ENCODE results near the gene FURIN. TPM values are rescaled to one million over a fixed set of nuclear protein-coding genes. Genes with fewer than 3 reads are reported as not detected.

Gene FURIN
- total and polyA plus RNA-seq, 4 experiments from 2014 or later = 1.6 to 40.3 (median 24.4) TPM

DNA sequence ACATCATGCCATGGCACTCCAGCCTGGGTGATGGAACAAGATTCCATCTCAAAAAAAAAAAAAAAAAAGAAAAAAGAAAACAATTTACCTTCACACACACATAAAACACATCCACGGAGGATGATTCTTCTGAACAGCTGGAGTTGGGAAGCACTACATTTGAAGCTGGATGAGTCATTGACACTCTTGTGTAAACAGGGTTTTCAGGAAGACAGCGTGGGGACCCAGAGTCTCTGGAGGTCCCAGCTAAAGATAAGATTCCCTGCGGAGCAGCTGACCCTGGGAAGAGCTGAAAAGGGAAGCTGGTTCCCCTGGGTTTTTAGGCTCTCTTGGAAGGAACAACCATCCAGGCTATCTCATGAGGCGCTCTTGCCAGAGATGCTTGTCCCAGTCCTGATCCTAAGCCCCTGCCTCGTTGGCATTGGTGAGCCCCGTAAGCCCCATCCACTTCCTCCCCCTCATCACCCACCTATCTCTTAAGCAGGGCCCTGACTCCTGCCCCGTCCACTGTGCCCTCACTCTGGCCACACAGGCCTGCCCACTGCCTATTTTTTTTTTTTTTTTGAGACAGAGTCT lies 32.0 kb upstream of the FURIN start:
- Histone ChIP-seq H3K4me3 (ENCODE audit: low read length in 2 of 2) (no peak overlapping the region), H3K36me3 (ENCODE audit: insufficient read depth, low read length) (no peaks in the 10 kb centered on the region), H3K27ac (ENCODE audit: low read depth, low read length) (no peak overlapping the region), H3K9me3 (ENCODE audit: control insufficient read depth in 1 of 2, low read length in 2 of 2) (no peaks in the 10 kb centered on the region), H3K27me3 (ENCODE audit: insufficient read depth, low read length) (no peaks in the 10 kb centered on the region), H3K4me1 (ENCODE audit: insufficient read depth, low read length) (peaks cover 33% of the 10 kb centered on the region)
- no peaks in the 10 kb centered on the region for H3K36me3 Mint-ChIP-seq
- no peaks in the 10 kb centered on the region for H3K9me3 Mint-ChIP-seq
- peak overlapping the region in 5 of 7 donors; percentile 68 to 98 (median 98) for H3K27ac Mint-ChIP-seq
- no peak overlapping the region for H3K4me3 Mint-ChIP-seq
- ChIA-PET POLR2A (ENCODE audit: partially characterized antibody) (no interaction called here), CTCF (ENCODE audit: partially characterized antibody) (no interaction called here)
- H3K27me3 Mint-ChIP-seq = peaks cover 0 to 1% of the 10 kb centered on the region in 2 donors
- intact Hi-C loops (cut with micrococcal nuclease) = no loop called here
- no peak for DNase-seq
- H3K4me1 Mint-ChIP-seq = peaks cover 9 to 30% (median 19%) of the 10 kb centered on the region in 4 donors

DNA sequence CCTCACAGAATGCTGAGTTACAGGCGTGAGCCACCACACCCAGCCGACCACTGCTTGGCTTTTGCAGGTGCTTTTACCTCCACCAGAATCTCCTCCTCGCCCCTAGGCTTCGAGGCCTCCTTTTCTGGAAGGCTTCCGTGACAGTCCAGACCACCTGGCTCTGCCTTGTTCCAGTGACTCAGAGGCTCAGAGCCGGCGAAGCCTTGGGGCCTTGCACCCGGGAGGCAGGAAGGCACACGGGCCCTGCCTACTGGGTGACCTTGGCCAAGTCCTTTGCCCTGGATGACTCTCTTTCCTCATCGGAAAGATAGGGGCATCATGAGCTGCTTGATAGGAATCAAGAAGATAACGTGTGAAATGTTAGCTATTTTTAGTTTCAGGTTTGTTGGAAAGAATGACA lies 31.3 kb upstream of the FURIN start:
- Mint-ChIP-seq H3K36me3 (no peaks in the 10 kb centered on the region), H3K4me3 (peak overlapping the region in 4 of 8 donors; percentile 6 to 68 (median 46)), H3K4me1 (peaks cover 9 to 30% (median 20%) of the 10 kb centered on the region in 4 donors)

GRCh38 chr15:90838139-90838538 lies 30.2 kb upstream of the FURIN start:
- no peaks in the 10 kb centered on the region for H3K36me3 Mint-ChIP-seq
- peak overlapping the region in 1 of 2 donors; percentile 12 for H3K4me3 ChIP-seq (ENCODE audit: low read length in 2 of 2)
- peak; percentile 84 to 93 (median 86) for DNase-seq

More for the DNA sequence above, 31.3 kb upstream of the FURIN start:
- Mint-ChIP-seq H3K9me3 (no peaks in the 10 kb centered on the region), H3K27ac (peak overlapping the region; percentile 72 to 98 (median 97)), H3K27me3 (peaks cover 1% of the 10 kb centered on the region in 2 donors)
- intact Hi-C loops (cut with micrococcal nuclease) = no loop called here
- Histone ChIP-seq H3K27me3 (ENCODE audit: insufficient read depth, low read length) (no peaks in the 10 kb centered on the region), H3K4me3 (ENCODE audit: low read length in 2 of 2) (no peak overlapping the region), H3K4me1 (ENCODE audit: insufficient read depth, low read length) (peaks cover 33% of the 10 kb centered on the region), H3K9me3 (ENCODE audit: control insufficient read depth in 1 of 2, low read length in 2 of 2) (no peaks in the 10 kb centered on the region), H3K27ac (ENCODE audit: low read depth, low read length) (peak overlapping the region; percentile 41), H3K36me3 (ENCODE audit: insufficient read depth, low read length) (no peaks in the 10 kb centered on the region)
- no peak for DNase-seq
- ChIA-PET POLR2A (ENCODE audit: partially characterized antibody) (interaction anchor here (1.8 kb wide), 1 partner anchor 14 kb away, joined by 12 read pairs; no protein-coding TSS in a partner anchor), CTCF (ENCODE audit: partially characterized antibody) (interaction anchor here (1.8 kb wide), 1 partner anchor 49 kb away, joined by 7 read pairs; no protein-coding TSS in a partner anchor)

GRCh38 chr15:90838544-90838943 lies 29.8 kb upstream of the FURIN start:
- POLR2A ChIA-PET (ENCODE audit: partially characterized antibody) = interaction anchor here (1.1 to 2.6 kb wide), 4 partner anchors 13 to 122 kb away, joined by 3 to 15 read pairs (median 8); partner anchors contain the start of gene BLM
- Mint-ChIP-seq H3K27me3 (peaks cover 1% of the 10 kb centered on the region in 2 donors), H3K4me1 (peaks cover 9 to 30% (median 20%) of the 10 kb centered on the region in 4 donors), H3K27ac (peak overlapping the region; percentile 72 to 98 (median 97)), H3K9me3 (no peaks in the 10 kb centered on the region), H3K4me3 (peak overlapping the region; percentile 39 to 86 (median 73)), H3K36me3 (no peaks in the 10 kb centered on the region)
- peaks cover 33% of the 10 kb centered on the region for H3K4me1 ChIP-seq (ENCODE audit: insufficient read depth, low read length)
- no peaks in the 10 kb centered on the region for H3K27me3 ChIP-seq (ENCODE audit: insufficient read depth, low read length)
- H3K4me3 ChIP-seq (ENCODE audit: low read length in 2 of 2) = peak overlapping the region in 1 of 2 donors; percentile 12
- H3K9me3 ChIP-seq (ENCODE audit: control insufficient read depth in 1 of 2, low read length in 2 of 2) = no peaks in the 10 kb centered on the region
- intact Hi-C loops (cut with micrococcal nuclease) = no loop called here
- peak in 1 of 5 donors; percentile 61 for DNase-seq
- H3K27ac ChIP-seq (ENCODE audit: low read depth, low read length) = peak overlapping the region; percentile 53
- CTCF ChIA-PET (ENCODE audit: partially characterized antibody) = interaction anchor here (1.8 kb wide), 1 partner anchor 47 kb away, joined by 7 read pairs; no protein-coding TSS in a partner anchor
- H3K36me3 ChIP-seq (ENCODE audit: insufficient read depth, low read length) = no peaks in the 10 kb centered on the region

More at GRCh38 chr15:90838139-90838538, 30.2 kb upstream of the FURIN start:
- POLR2A ChIA-PET (ENCODE audit: partially characterized antibody) = interaction anchor here (0.8 to 2.6 kb wide), 4 partner anchors 13 to 93 kb away, joined by 3 to 15 read pairs (median 10); no protein-coding TSS in a partner anchor
- H3K4me1 ChIP-seq (ENCODE audit: insufficient read depth, low read length) = peaks cover 33% of the 10 kb centered on the region
- H3K27ac Mint-ChIP-seq = peak overlapping the region; percentile 72 to 98 (median 97)
- peak overlapping the region; percentile 53 for H3K27ac ChIP-seq (ENCODE audit: low read depth, low read length)
- H3K4me1 Mint-ChIP-seq = peaks cover 9 to 30% (median 20%) of the 10 kb centered on the region in 4 donors
- H3K36me3 ChIP-seq (ENCODE audit: insufficient read depth, low read length) = no peaks in the 10 kb centered on the region
- H3K9me3 ChIP-seq (ENCODE audit: control insufficient read depth in 1 of 2, low read length in 2 of 2) = no peaks in the 10 kb centered on the region
- H3K27me3 ChIP-seq (ENCODE audit: insufficient read depth, low read length) = no peaks in the 10 kb centered on the region
- H3K27me3 Mint-ChIP-seq = peaks cover 1% of the 10 kb centered on the region in 2 donors
- intact Hi-C loops (cut with micrococcal nuclease) = no loop called here
- CTCF ChIA-PET (ENCODE audit: partially characterized antibody) = interaction anchor here (1.8 kb wide), 1 partner anchor 48 kb away, joined by 7 read pairs; no protein-coding TSS in a partner anchor
- no peaks in the 10 kb centered on the region for H3K9me3 Mint-ChIP-seq
- peak overlapping the region; percentile 39 to 86 (median 77) for H3K4me3 Mint-ChIP-seq

DNA sequence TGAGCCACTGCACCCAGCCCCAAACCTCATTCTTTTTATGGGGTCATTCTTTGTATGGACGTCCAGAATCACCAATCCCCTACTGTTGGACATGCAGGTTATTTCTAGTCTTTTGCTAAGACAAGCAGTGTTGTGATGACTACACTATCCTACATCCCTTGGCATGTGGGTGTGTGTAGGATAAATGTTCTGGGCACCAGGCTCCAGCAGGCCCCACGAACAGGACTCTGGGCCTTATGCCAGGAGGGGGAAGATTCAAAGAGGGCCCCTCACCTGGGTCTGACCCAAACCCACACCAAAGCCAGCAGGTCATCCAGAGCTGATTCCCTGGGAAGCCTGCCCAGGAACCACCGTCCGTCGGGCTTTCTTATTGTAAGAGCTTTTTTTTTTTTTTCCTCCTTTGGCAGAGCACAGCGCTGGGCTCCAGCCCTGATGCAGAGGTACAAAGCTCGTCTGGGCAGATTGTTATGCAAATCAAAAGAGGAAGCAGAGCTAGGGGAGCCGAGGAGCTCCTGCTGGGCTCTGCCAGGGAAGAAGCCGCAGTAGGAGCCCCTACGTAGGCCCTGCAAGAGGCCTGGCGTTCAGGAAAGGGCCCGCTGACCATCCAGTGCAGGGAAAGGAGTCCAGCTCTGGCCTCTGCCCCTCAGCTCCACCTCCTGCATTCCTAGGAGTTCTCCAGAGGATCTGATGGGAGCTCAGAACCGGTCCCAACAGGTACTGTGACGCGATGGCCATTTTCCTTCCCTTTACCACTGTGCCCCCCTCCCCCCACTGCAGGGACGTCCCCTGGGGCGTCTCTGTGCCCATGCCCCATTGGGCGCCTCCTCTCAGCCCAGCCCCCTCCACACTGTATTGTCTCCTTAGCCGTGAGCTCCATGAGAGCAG lies 29.0 kb upstream of the FURIN start:
- peak overlapping the region; percentile 7 for H3K27ac ChIP-seq (ENCODE audit: low read depth, low read length)
- no peaks in the 10 kb centered on the region for H3K9me3 Mint-ChIP-seq
- no peak for DNase-seq
- no peaks in the 10 kb centered on the region for H3K36me3 Mint-ChIP-seq
- H3K36me3 ChIP-seq (ENCODE audit: insufficient read depth, low read length) = no peaks in the 10 kb centered on the region
- no peaks in the 10 kb centered on the region for H3K27me3 ChIP-seq (ENCODE audit: insufficient read depth, low read length)
- peaks cover 9 to 30% (median 20%) of the 10 kb centered on the region in 4 donors for H3K4me1 Mint-ChIP-seq
- H3K27ac Mint-ChIP-seq = peak overlapping the region; percentile 41 to 98 (median 96)
- ChIA-PET POLR2A (ENCODE audit: partially characterized antibody) (interaction anchor here (0.8 to 2.6 kb wide), 4 partner anchors 12 to 123 kb away, joined by 3 to 15 read pairs (median 3); partner anchors contain the start of gene BLM), CTCF (ENCODE audit: partially characterized antibody) (interaction anchor here (1.0 to 1.2 kb wide), 3 partner anchors 12 to 192 kb away, joined by 3 to 5 read pairs (median 4); no protein-coding TSS in a partner anchor)
- H3K4me3 ChIP-seq (ENCODE audit: low read length in 2 of 2) = no peak overlapping the region
- H3K9me3 ChIP-seq (ENCODE audit: control insufficient read depth in 1 of 2, low read length in 2 of 2) = no peaks in the 10 kb centered on the region
- peaks cover 1% of the 10 kb centered on the region in 2 donors for H3K27me3 Mint-ChIP-seq
- H3K4me3 Mint-ChIP-seq = peak overlapping the region in 7 of 8 donors; percentile 17 to 82 (median 43)
- intact Hi-C loops (cut with micrococcal nuclease) = no loop called here
- peaks cover 33% of the 10 kb centered on the region for H3K4me1 ChIP-seq (ENCODE audit: insufficient read depth, low read length)

DNA sequence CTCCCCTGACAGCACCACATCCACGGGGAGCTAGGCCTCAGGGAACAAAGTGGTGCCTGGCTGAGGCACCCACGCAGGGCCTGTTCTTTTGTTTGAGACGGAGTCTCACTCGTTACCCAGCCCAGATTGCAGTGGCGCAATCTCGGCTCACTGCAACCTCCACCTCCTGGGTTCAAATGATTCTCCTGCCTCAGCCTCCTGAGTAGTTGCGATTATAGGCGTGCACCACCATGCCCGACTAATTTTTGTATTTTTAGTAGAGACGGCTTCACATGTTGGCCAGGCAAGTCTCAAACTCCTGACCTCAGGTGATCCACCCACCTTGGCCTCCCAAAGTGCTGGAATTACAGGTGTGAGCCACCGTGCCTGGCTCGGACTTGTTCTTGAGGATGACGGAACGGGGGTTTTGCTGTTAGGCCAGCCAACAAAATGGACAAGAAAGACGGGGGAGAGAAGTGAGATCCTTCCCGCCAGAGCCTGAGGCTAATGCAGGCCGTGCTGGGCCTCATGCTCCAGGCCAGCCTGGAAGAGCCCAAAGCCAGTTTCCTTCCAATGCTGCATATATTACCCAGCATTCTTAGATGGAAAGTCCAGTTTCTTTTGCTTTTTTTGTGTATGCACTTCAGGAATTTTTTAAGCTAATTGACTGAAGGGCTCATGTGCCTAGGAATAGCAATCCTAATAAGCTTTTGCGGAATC lies 28.1 kb upstream of the FURIN start:
- DNase-seq = no peak
- Mint-ChIP-seq H3K27ac (peak overlapping the region in 5 of 7 donors; percentile 35 to 98 (median 90)), H3K4me3 (peak overlapping the region in 7 of 8 donors; percentile 12 to 82 (median 43)), H3K4me1 (peaks cover 9 to 30% (median 20%) of the 10 kb centered on the region in 4 donors), H3K36me3 (no peaks in the 10 kb centered on the region), H3K9me3 (no peaks in the 10 kb centered on the region), H3K27me3 (peaks cover 1% of the 10 kb centered on the region in 2 donors)
- ChIA-PET CTCF (ENCODE audit: partially characterized antibody) (interaction anchor here (1.0 to 2.6 kb wide), 4 partner anchors 13 to 192 kb away, joined by 3 to 11 read pairs (median 4); no protein-coding TSS in a partner anchor), POLR2A (ENCODE audit: partially characterized antibody) (interaction anchor here (0.9 to 2.6 kb wide), 2 partner anchors 26 to 31 kb away, joined by 3 to 15 read pairs; no protein-coding TSS in a partner anchor)
- no peak overlapping the region for H3K27ac ChIP-seq (ENCODE audit: low read depth, low read length)
- H3K4me3 ChIP-seq (ENCODE audit: low read length in 2 of 2) = no peak overlapping the region
- no peaks in the 10 kb centered on the region for H3K9me3 ChIP-seq (ENCODE audit: control insufficient read depth in 1 of 2, low read length in 2 of 2)
- H3K4me1 ChIP-seq (ENCODE audit: insufficient read depth, low read length) = peaks cover 33% of the 10 kb centered on the region
- intact Hi-C loops (cut with micrococcal nuclease) = no loop called here
- H3K27me3 ChIP-seq (ENCODE audit: insufficient read depth, low read length) = no peaks in the 10 kb centered on the region
- H3K36me3 ChIP-seq (ENCODE audit: insufficient read depth, low read length) = no peaks in the 10 kb centered on the region

Measured in CD4-positive, alpha-beta memory T cell (primary cell).